HG02840 (cell line): ENCODE results near the gene OR4N5.

Experiments
- ATAC-seq: cut with Tn5 transposase; IDR thresholded peaks from one replicate; pipeline ENCODE4 v1.9.1; 2021; ENCODE audit warnings: mild to moderate bottlenecking, moderate library complexity, moderate number of reproducible peaks; ENCODE audit not compliant: unreplicated experiment, low FRiP score

Gene OR4N5

GRCh38 chr14:20191396-20191795 lies 52.8 kb downstream of the OR4N5 start:
- no peak for ATAC-seq

- ATAC-seq, result no peak
Observed at GRCh38 chr14:20194101-20194500, 55.5 kb downstream of the OR4N5 start.
